ENCODE data around the gene IGSF5. TPM values are rescaled to one million over a fixed set of nuclear protein-coding genes. Genes with fewer than 3 reads are reported as not detected.

The IGSF5 gene
- total and polyA plus RNA-seq, 4 donors: 0.03 to 0.08 TPM; not detected in 2

DNA sequence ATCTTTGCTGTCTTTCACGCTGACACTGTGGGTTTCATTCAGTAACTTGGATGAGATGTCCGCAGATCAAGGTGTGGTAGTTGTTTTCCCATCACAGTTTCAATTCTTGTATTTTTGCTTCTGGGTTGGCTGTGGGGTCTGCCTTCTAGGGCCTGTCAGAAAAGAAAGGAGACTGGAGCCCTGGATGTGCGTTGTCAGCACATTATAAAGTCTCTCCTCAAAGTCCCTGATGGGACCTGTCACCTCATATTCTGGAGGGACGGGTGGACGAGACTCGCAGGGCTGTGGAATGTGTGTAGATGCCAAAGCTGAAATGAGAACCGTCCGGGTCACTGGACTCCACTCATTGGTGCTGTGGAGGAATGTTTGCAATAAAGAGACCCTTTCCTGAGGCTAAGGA, 11.3 kb downstream of the IGSF5 start:
- no peak for DNase-seq (ENCODE audit: low spot score)
- Histone ChIP-seq H3K9ac (ENCODE audit: low read depth in 1 of 2, low read length in 2 of 2) (no peak overlapping the region), H3K36me3 (ENCODE audit: control insufficient read depth in 4 of 4, insufficient read depth in 3 of 4, low read depth in 1 of 4, low read length in 3 of 4) (no peaks in the 10 kb centered on the region), H3K27ac (ENCODE audit: low read depth in 1 of 2, low read length in 2 of 2) (no peak overlapping the region), H3K4me3 (ENCODE audit: low read depth in 1 of 3, low read length in 3 of 3) (no peak overlapping the region), H3K4me1 (ENCODE audit: control insufficient read depth in 4 of 4, insufficient read depth in 4 of 4, low read length in 3 of 4) (no peaks in the 10 kb centered on the region), H3K9me3 (ENCODE audit: control insufficient read depth in 4 of 4, low read length in 3 of 4) (peaks cover 0 to 6% (median under 1%) of the 10 kb centered on the region in 4 donors), H3K27me3 (ENCODE audit: control insufficient read depth in 4 of 4, insufficient read depth in 4 of 4, low read length in 3 of 4) (no peaks in the 10 kb centered on the region)
- WGBS: 71% methylated on average over 8 of the region's 8 CpGs
- TF ChIP-seq YY1 (IDR thresholded peaks at IDR 0.05): no peak

DNA sequence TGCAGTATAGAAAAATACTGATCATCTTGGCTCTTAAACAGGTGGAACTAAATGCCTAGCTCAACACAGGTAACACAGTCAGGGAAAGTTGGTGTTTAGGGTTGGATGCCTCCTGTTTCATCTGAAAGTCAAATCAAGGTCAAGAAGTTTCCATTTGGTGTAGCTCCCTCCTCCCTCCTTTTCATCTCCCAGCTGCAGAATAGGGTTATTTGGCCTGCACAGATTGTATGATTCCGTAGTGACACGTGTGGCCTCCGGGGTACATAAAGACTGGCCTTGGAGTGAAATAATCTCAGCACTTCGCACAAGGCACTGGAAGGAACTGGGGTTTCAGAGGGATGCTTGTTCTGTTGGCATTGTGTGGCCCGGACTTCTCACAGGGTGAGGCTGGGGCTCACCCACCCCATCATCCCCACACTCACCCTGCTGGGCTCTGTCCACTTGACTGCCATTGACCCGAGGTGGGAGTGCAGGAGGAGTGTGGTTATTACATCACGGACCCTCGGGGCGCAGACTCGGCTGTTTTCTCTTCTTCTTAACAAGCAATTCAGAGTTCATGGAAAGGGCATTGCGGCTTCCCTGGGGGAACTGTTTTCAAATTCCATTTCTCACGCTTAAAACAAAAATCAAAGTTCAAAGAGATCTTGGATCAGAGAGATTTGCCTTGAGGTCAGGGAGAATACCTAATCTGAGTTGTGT, 18.4 kb downstream of the IGSF5 start:
- Histone ChIP-seq H3K9me3 (ENCODE audit: control insufficient read depth in 4 of 4, low read length in 3 of 4) (peaks cover 0 to 4% (median 0%) of the 10 kb centered on the region in 4 donors), H3K4me3 (ENCODE audit: low read depth in 1 of 3, low read length in 3 of 3) (no peak overlapping the region), H3K27me3 (ENCODE audit: control insufficient read depth in 4 of 4, insufficient read depth in 4 of 4, low read length in 3 of 4) (no peaks in the 10 kb centered on the region), H3K27ac (ENCODE audit: low read depth in 1 of 2, low read length in 2 of 2) (no peak overlapping the region), H3K4me1 (ENCODE audit: control insufficient read depth in 4 of 4, insufficient read depth in 4 of 4, low read length in 3 of 4) (no peaks in the 10 kb centered on the region), H3K36me3 (ENCODE audit: control insufficient read depth in 4 of 4, insufficient read depth in 3 of 4, low read depth in 1 of 4, low read length in 3 of 4) (no peaks in the 10 kb centered on the region), H3K9ac (ENCODE audit: low read depth in 1 of 2, low read length in 2 of 2) (no peak overlapping the region)
- 63% methylated on average over 12 of the region's 12 CpGs for WGBS
- no peak for DNase-seq (ENCODE audit: low spot score)
- TF ChIP-seq, protein P1, sequence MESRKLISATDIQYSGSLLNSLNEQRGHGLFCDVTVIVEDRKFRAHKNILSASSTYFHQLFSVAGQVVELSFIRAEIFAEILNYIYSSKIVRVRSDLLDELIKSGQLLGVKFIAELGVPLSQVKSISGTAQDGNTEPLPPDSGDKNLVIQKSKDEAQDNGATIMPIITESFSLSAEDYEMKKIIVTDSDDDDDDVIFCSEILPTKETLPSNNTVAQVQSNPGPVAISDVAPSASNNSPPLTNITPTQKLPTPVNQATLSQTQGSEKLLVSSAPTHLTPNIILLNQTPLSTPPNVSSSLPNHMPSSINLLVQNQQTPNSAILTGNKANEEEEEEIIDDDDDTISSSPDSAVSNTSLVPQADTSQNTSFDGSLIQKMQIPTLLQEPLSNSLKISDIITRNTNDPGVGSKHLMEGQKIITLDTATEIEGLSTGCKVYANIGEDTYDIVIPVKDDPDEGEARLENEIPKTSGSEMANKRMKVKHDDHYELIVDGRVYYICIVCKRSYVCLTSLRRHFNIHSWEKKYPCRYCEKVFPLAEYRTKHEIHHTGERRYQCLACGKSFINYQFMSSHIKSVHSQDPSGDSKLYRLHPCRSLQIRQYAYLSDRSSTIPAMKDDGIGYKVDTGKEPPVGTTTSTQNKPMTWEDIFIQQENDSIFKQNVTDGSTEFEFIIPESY (IDR thresholded peaks at IDR 0.05): no peak
- TF ChIP-seq RXRA (IDR thresholded peaks at IDR 0.05): no peak
- no peak for TF ChIP-seq SP1 (IDR thresholded peaks at IDR 0.05)

DNA sequence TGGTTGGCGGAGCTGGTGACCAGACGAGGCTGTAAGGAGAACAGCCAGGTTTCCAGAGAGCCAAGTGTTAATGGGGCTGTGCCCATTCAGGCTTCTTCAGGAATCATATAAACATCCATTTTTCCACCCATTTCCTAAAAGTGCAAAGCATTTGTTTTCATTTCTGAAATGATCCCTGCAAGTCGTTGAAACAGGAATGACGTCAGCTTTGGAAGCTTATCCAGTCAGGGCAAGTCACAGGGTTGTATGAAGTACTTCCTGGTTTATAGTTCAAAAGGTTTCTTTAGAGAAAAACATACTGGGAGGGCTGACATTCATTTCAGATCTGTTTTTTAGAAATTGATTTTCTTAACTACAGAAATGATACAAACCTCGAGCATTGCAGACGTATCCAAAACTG, 29.2 kb downstream of the IGSF5 start:
- H3K36me3 ChIP-seq (ENCODE audit: control insufficient read depth in 4 of 4, insufficient read depth in 3 of 4, low read depth in 1 of 4, low read length in 3 of 4): no peaks in the 10 kb centered on the region
- no peak for DNase-seq (ENCODE audit: low spot score)
- no peak for TF ChIP-seq FOXA2 (IDR thresholded peaks at IDR 0.05)
- TF ChIP-seq TAF1 (conservative IDR thresholded peaks at IDR 0.05): no peak
- no peak for TF ChIP-seq HNF4G (IDR thresholded peaks at IDR 0.05)
- TF ChIP-seq JUND (IDR thresholded peaks at IDR 0.05): no peak
- no peak for TF ChIP-seq EGR1 (IDR thresholded peaks at IDR 0.05; ENCODE audit: low read depth in 2 of 2)
- TF ChIP-seq, protein P2, sequence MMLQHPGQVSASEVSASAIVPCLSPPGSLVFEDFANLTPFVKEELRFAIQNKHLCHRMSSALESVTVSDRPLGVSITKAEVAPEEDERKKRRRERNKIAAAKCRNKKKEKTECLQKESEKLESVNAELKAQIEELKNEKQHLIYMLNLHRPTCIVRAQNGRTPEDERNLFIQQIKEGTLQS (IDR thresholded peaks at IDR 0.05): no peak
- TF ChIP-seq, protein P3, sequence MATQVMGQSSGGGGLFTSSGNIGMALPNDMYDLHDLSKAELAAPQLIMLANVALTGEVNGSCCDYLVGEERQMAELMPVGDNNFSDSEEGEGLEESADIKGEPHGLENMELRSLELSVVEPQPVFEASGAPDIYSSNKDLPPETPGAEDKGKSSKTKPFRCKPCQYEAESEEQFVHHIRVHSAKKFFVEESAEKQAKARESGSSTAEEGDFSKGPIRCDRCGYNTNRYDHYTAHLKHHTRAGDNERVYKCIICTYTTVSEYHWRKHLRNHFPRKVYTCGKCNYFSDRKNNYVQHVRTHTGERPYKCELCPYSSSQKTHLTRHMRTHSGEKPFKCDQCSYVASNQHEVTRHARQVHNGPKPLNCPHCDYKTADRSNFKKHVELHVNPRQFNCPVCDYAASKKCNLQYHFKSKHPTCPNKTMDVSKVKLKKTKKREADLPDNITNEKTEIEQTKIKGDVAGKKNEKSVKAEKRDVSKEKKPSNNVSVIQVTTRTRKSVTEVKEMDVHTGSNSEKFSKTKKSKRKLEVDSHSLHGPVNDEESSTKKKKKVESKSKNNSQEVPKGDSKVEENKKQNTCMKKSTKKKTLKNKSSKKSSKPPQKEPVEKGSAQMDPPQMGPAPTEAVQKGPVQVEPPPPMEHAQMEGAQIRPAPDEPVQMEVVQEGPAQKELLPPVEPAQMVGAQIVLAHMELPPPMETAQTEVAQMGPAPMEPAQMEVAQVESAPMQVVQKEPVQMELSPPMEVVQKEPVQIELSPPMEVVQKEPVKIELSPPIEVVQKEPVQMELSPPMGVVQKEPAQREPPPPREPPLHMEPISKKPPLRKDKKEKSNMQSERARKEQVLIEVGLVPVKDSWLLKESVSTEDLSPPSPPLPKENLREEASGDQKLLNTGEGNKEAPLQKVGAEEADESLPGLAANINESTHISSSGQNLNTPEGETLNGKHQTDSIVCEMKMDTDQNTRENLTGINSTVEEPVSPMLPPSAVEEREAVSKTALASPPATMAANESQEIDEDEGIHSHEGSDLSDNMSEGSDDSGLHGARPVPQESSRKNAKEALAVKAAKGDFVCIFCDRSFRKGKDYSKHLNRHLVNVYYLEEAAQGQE (IDR thresholded peaks at IDR 0.05): no peak
- TF ChIP-seq RAD21 (IDR thresholded peaks at IDR 0.05): no peak
- TF ChIP-seq NR2F2 (IDR thresholded peaks at IDR 0.05): no peak
- TF ChIP-seq, protein P1 (IDR thresholded peaks at IDR 0.05): no peak
- no peak for TF ChIP-seq RXRA (IDR thresholded peaks at IDR 0.05)
- no peak for TF ChIP-seq GABPA (IDR thresholded peaks at IDR 0.05 in 1 of 2, conservative IDR thresholded peaks at IDR 0.05 in 1 of 2)
- TF ChIP-seq YY1 (IDR thresholded peaks at IDR 0.05): no peak
- no peak for TF ChIP-seq FOXA1 (IDR thresholded peaks at IDR 0.05)
- TF ChIP-seq, protein P4, sequence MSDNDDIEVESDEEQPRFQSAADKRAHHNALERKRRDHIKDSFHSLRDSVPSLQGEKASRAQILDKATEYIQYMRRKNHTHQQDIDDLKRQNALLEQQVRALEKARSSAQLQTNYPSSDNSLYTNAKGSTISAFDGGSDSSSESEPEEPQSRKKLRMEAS (IDR thresholded peaks at IDR 0.05): no peak
- TF ChIP-seq SP1 (IDR thresholded peaks at IDR 0.05): no peak
- TF ChIP-seq, protein P5, sequence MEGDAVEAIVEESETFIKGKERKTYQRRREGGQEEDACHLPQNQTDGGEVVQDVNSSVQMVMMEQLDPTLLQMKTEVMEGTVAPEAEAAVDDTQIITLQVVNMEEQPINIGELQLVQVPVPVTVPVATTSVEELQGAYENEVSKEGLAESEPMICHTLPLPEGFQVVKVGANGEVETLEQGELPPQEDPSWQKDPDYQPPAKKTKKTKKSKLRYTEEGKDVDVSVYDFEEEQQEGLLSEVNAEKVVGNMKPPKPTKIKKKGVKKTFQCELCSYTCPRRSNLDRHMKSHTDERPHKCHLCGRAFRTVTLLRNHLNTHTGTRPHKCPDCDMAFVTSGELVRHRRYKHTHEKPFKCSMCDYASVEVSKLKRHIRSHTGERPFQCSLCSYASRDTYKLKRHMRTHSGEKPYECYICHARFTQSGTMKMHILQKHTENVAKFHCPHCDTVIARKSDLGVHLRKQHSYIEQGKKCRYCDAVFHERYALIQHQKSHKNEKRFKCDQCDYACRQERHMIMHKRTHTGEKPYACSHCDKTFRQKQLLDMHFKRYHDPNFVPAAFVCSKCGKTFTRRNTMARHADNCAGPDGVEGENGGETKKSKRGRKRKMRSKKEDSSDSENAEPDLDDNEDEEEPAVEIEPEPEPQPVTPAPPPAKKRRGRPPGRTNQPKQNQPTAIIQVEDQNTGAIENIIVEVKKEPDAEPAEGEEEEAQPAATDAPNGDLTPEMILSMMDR (IDR thresholded peaks at IDR 0.05; ENCODE audit: low read depth, low read length, missing input control): no peak
- no peak for TF ChIP-seq HNF4A (conservative IDR thresholded peaks at IDR 0.05)
- no peak overlapping the region for H3K9ac ChIP-seq (ENCODE audit: low read depth in 1 of 2, low read length in 2 of 2)
- H3K27me3 ChIP-seq (ENCODE audit: control insufficient read depth in 4 of 4, insufficient read depth in 4 of 4, low read length in 3 of 4): no peaks in the 10 kb centered on the region
- no peak overlapping the region for H3K27ac ChIP-seq (ENCODE audit: low read depth in 1 of 2, low read length in 2 of 2)
- H3K4me1 ChIP-seq (ENCODE audit: control insufficient read depth in 4 of 4, insufficient read depth in 4 of 4, low read length in 3 of 4): no peaks in the 10 kb centered on the region
- H3K9me3 ChIP-seq (ENCODE audit: control insufficient read depth in 4 of 4, low read length in 3 of 4): no peaks in the 10 kb centered on the region
- H3K4me3 ChIP-seq (ENCODE audit: low read depth in 1 of 3, low read length in 3 of 3): no peak overlapping the region
- WGBS: 76% methylated on average over 6 of the region's 6 CpGs
